KMS-11 (cell line): Measurements from ENCODE around the gene RUNX1.

ENCODE experiments used
- H2AFZ ChIP-seq: fragments of 200-600 bp; sonication (generic); 2 replicates; pipeline ENCODE4 v1.6.1; 2016; ENCODE audit warnings: antibody characterized with exemption, mixed run types, low read depth
- H3K27ac ChIP-seq: fragments of 200-600 bp; sonication (generic); 2 replicates; pipeline ENCODE4 v1.6.1; 2016; ENCODE audit warnings: mild to moderate bottlenecking, mixed run types
- H3K27me3 ChIP-seq: fragments of 200-600 bp; sonication (generic); 2 replicates; pipeline ENCODE4 v1.6.1; 2017; ENCODE audit warnings: mild to moderate bottlenecking, low read depth, mixed run types, moderate library complexity; ENCODE audit not compliant: insufficient read depth
- H3K36me3 ChIP-seq: fragments of 200-600 bp; sonication (generic); 2 replicates; pipeline ENCODE4 v1.6.1; 2017; ENCODE audit warnings: mild to moderate bottlenecking, mixed run types; ENCODE audit not compliant: insufficient read depth
- H3K4me1 ChIP-seq: fragments of 200-600 bp; sonication (generic); 2 replicates; pipeline ENCODE4 v1.6.1; 2016; ENCODE audit warnings: mild to moderate bottlenecking, low read depth, mixed run types; ENCODE audit not compliant: poor library complexity, severe bottlenecking
- H3K4me2 ChIP-seq: fragments of 200-600 bp; sonication (generic); 2 replicates; pipeline ENCODE4 v1.7.0; 2016; ENCODE audit warnings: mild to moderate bottlenecking, mixed run types
- H3K4me3 ChIP-seq: fragments of 200-600 bp; sonication (generic); IDR thresholded peaks from 2 replicates; pipeline ENCODE4 v1.6.1; 2017; ENCODE audit warnings: low read depth, low read length, mixed read lengths; ENCODE audit not compliant: insufficient read depth
- H3K79me2 ChIP-seq: fragments of 200-600 bp; sonication (generic); 2 replicates; pipeline ENCODE4 v1.6.1; 2016; ENCODE audit warnings: low read depth, mixed run types; ENCODE audit not compliant: insufficient read depth
- H3K9ac ChIP-seq: fragments of 200-600 bp; sonication (generic); 2 replicates; pipeline ENCODE4 v1.6.1; 2016; ENCODE audit warnings: mild to moderate bottlenecking, mixed run types
- H4K20me1 ChIP-seq: fragments of 200-600 bp; sonication (generic); 2 replicates; pipeline ENCODE4 v1.6.1; 2016; ENCODE audit warnings: mild to moderate bottlenecking, mixed run types; ENCODE audit not compliant: insufficient read depth
- TF ChIP-seq, protein P1 (sequence below): fragments of 200-600 bp; sonication (generic); conservative IDR thresholded peaks from 2 replicates; pipeline ENCODE4 v1.6.1; 2017; ENCODE audit warnings: low read depth, mild to moderate bottlenecking, antibody characterized with exemption, low read length, moderate library complexity, mixed read lengths

The RUNX1 gene

GRCh38 chr21:34745557-34746255 lies 303.4 kb downstream of the RUNX1 start:
- no peaks in the 10 kb centered on the region for H3K79me2 ChIP-seq
- H4K20me1 ChIP-seq, result no peaks in the 10 kb centered on the region
- TF ChIP-seq, protein P1, sequence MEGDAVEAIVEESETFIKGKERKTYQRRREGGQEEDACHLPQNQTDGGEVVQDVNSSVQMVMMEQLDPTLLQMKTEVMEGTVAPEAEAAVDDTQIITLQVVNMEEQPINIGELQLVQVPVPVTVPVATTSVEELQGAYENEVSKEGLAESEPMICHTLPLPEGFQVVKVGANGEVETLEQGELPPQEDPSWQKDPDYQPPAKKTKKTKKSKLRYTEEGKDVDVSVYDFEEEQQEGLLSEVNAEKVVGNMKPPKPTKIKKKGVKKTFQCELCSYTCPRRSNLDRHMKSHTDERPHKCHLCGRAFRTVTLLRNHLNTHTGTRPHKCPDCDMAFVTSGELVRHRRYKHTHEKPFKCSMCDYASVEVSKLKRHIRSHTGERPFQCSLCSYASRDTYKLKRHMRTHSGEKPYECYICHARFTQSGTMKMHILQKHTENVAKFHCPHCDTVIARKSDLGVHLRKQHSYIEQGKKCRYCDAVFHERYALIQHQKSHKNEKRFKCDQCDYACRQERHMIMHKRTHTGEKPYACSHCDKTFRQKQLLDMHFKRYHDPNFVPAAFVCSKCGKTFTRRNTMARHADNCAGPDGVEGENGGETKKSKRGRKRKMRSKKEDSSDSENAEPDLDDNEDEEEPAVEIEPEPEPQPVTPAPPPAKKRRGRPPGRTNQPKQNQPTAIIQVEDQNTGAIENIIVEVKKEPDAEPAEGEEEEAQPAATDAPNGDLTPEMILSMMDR, result peak; percentile 97
- H2AFZ ChIP-seq, result peak overlapping the region; percentile 27; the same call in 1 of the 2 replicates
- H3K36me3 ChIP-seq, result no peaks in the 10 kb centered on the region
- H3K27me3 ChIP-seq, result no peaks in the 10 kb centered on the region
- H3K4me1 ChIP-seq, result peaks cover 9% of the 10 kb centered on the region
- H3K4me3 ChIP-seq, result no peak overlapping the region
- no peak overlapping the region for H3K4me2 ChIP-seq
- no peak overlapping the region for H3K9ac ChIP-seq
- H3K27ac ChIP-seq, result no peak overlapping the region

DNA sequence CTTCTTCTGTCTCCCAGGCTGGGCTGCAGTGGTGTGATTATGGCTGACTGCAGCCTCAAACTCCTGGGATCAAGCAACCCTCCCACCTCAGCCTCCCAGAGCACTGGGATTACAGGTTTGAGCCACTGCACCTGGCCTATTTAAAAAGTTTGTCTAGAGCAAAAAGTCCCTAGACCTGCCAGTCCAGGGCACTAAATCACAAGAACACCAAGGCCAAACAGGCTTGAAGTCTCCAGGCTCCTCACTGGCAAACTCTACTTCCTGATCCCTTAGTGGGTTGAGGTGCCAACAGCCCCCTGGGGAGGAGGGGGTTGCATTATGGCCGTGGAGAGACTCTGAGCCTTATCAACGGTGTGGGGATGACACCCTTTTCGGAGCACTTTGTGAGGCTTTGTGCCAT lies 304.3 kb downstream of the RUNX1 start:
- H3K4me1 ChIP-seq, result peaks cover 9% of the 10 kb centered on the region
- no peaks in the 10 kb centered on the region for H4K20me1 ChIP-seq
- no peak overlapping the region for H3K27ac ChIP-seq
- no peak overlapping the region for H2AFZ ChIP-seq
- H3K9ac ChIP-seq, result no peak overlapping the region
- no peaks in the 10 kb centered on the region for H3K79me2 ChIP-seq
- H3K4me2 ChIP-seq, result no peak overlapping the region
- no peaks in the 10 kb centered on the region for H3K36me3 ChIP-seq
- no peaks in the 10 kb centered on the region for H3K27me3 ChIP-seq
- TF ChIP-seq, protein P1, result no peak
- H3K4me3 ChIP-seq, result no peak overlapping the region

GRCh38 chr21:34743831-34744230 lies 305.3 kb downstream of the RUNX1 start:
- no peak overlapping the region for H2AFZ ChIP-seq
- no peaks in the 10 kb centered on the region for H4K20me1 ChIP-seq

GRCh38 chr21:34743285-34743684 lies 305.8 kb downstream of the RUNX1 start:
- Histone ChIP-seq H3K27me3 (no peaks in the 10 kb centered on the region), H3K9ac (no peak overlapping the region), H3K36me3 (no peaks in the 10 kb centered on the region), H3K27ac (no peak overlapping the region), H2AFZ (no peak overlapping the region), H3K79me2 (no peaks in the 10 kb centered on the region), H3K4me3 (no peak overlapping the region), H3K4me2 (no peak overlapping the region), H3K4me1 (peaks cover 9% of the 10 kb centered on the region), H4K20me1 (no peaks in the 10 kb centered on the region)
- TF ChIP-seq, protein P1, result no peak

More at GRCh38 chr21:34743831-34744230, 305.3 kb downstream of the RUNX1 start:
- Histone ChIP-seq H3K36me3 (no peaks in the 10 kb centered on the region), H3K27me3 (no peaks in the 10 kb centered on the region), H3K4me1 (peaks cover 9% of the 10 kb centered on the region), H3K4me3 (no peak overlapping the region), H3K4me2 (no peak overlapping the region), H3K9ac (no peak overlapping the region), H3K79me2 (no peaks in the 10 kb centered on the region), H3K27ac (no peak overlapping the region)
- TF ChIP-seq, protein P1, result no peak
